Right lobe of liver (tissue), 4 donors: ENCODE results near the gene CFAP221.

ENCODE experiments used
- CTCF ChIP-seq, 4 donors: fragments of 200-600 bp in 3 of 4; fragments of 450-650 bp in 1 of 4; IDR thresholded peaks; one replicate each; pipeline versions ENCODE4 v1.5.1 to v1.8.0; 2016 to 2022; ENCODE audit warnings: antibody characterized with exemption in 4 of 4, mild to moderate bottlenecking in 2 of 4
- POLR2A ChIP-seq: fragments of 450-650 bp; IDR thresholded peaks from one replicate; pipeline ENCODE4 v1.6.1; 2017; ENCODE audit warnings: antibody characterized with exemption, mild to moderate bottlenecking
- donor health status: DM: no; HTN: no; CAD: no.
- donor health status: DM: no; HTN: no; CAD: no.
- donor health status: DM: no; HTN: yes; CAD: no.

DNA sequence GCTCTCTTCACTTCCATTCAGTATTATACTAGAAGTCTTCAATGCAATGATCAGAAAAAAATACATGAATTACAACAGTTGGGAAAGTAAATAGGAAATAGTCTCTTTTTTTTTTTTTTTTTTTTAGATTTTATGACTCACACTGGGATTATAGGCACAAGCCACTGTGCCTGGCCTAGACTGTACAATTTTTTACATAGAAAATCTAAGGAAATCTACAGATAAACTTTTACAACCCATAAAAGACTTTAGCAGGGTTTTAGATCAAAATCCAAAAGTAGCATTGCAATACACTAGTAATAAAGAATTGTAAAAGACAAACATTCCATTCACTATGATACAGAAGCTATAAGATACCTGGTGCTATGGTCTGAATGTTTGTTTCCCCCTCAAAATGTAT is 39.0 kb downstream of the CFAP221 start:
- no peak for TF ChIP-seq CTCF (IDR thresholded peaks at IDR 0.05)
- TF ChIP-seq POLR2A = no peak
